Measurements from ENCODE around the gene PDHX.

DNA sequence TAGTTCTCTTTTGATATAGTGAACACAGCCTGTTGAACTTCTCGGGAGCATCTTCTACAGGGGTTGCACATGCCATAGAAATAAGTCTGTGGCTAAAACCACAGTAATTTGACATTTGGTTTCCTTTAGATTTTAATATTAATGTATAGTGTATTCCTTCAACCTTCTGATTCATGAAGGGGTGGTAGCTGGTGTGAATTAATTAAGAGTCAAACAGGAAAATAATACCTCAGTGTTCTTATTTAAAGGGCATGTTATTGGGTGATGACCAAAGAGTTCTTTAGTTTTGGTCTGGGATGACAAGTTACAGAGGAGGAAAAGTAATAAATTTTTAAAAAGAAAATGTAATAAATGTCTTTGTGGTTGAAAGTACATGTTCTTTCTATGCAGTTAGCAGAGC, 86.8 kb downstream of the PDHX start:
- TF ChIP-seq, protein P1, sequence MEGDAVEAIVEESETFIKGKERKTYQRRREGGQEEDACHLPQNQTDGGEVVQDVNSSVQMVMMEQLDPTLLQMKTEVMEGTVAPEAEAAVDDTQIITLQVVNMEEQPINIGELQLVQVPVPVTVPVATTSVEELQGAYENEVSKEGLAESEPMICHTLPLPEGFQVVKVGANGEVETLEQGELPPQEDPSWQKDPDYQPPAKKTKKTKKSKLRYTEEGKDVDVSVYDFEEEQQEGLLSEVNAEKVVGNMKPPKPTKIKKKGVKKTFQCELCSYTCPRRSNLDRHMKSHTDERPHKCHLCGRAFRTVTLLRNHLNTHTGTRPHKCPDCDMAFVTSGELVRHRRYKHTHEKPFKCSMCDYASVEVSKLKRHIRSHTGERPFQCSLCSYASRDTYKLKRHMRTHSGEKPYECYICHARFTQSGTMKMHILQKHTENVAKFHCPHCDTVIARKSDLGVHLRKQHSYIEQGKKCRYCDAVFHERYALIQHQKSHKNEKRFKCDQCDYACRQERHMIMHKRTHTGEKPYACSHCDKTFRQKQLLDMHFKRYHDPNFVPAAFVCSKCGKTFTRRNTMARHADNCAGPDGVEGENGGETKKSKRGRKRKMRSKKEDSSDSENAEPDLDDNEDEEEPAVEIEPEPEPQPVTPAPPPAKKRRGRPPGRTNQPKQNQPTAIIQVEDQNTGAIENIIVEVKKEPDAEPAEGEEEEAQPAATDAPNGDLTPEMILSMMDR (IDR thresholded peaks at IDR 0.05): no peak
- no peak for TF ChIP-seq POLR2A (IDR thresholded peaks at IDR 0.05)
